ENCODE data around the gene GPI.

The GPI gene

GRCh38 chr19:34405892-34406660 lies 41.1 kb downstream of the GPI start:
- no peak for DNase-seq

GRCh38 chr19:34408411-34408810 lies 43.4 kb downstream of the GPI start:
- DNase-seq, result no peak

GRCh38 chr19:34409189-34410164 lies 44.5 kb downstream of the GPI start:
- DNase-seq, result no peak

- DNase-seq, result no peak
Observed at GRCh38 chr19:34411216-34411615, 46.2 kb downstream of the GPI start.

- DNase-seq, result no peak
Observed at GRCh38 chr19:34416021-34416545, 51.1 kb downstream of the GPI start.

GRCh38 chr19:34418300-34418699 lies 53.3 kb downstream of the GPI start:
- no peak for DNase-seq

- no peak for DNase-seq
Observed at GRCh38 chr19:34426096-34426661, 61.2 kb downstream of the GPI start.

GRCh38 chr19:34428549-34429285 lies 63.7 kb downstream of the GPI start:
- no peak for DNase-seq

GRCh38 chr19:34429553-34429952 lies 64.6 kb downstream of the GPI start:
- no peak for DNase-seq

- no peak for DNase-seq
Observed at GRCh38 chr19:34430738-34431625, 66.0 kb downstream of the GPI start.

- DNase-seq, result no peak
Observed at GRCh38 chr19:34431681-34432402, 66.8 kb downstream of the GPI start.

- DNase-seq, result no peak
Observed at GRCh38 chr19:34432797-34433196, 67.8 kb downstream of the GPI start.

GRCh38 chr19:34436716-34437115 lies 71.7 kb downstream of the GPI start:
- DNase-seq, result no peak

GRCh38 chr19:34448191-34448590 lies 83.2 kb downstream of the GPI start:
- no peak for DNase-seq

Measured in GOT3 (cell line).